Activated naive CD8-positive, alpha-beta T cell (primary cell): Measurements from ENCODE around the gene MIOX.
A peak's percentile ranks its signal among the peaks of the same experiment; 100 is the strongest.

Experiments
- H3K27ac Mint-ChIP-seq: one replicate; pipeline ENCODE4 v1.8.0; 2021; ENCODE audit warnings: mixed read lengths
- H3K27me3 Mint-ChIP-seq: one replicate; pipeline ENCODE4 v1.8.0; 2021; ENCODE audit warnings: mixed read lengths
- H3K36me3 Mint-ChIP-seq: one replicate; pipeline ENCODE4 v1.8.0; 2021; ENCODE audit warnings: mixed read lengths
- H3K4me1 Mint-ChIP-seq: one replicate; pipeline ENCODE4 v1.8.0; 2021; ENCODE audit warnings: low read depth, mixed read lengths
- H3K4me3 Mint-ChIP-seq: one replicate; pipeline ENCODE4 v1.8.0; 2021; ENCODE audit warnings: mild to moderate bottlenecking, mixed read lengths
- H3K9me3 Mint-ChIP-seq: one replicate; pipeline ENCODE4 v1.8.0; 2021; ENCODE audit warnings: low read depth, mixed read lengths

MIOX gene

GRCh38 chr22:50446708-50447575 is 39.7 kb upstream of the MIOX start:
- Mint-ChIP-seq H3K27me3 (no peaks in the 10 kb centered on the region), H3K9me3 (no peaks in the 10 kb centered on the region), H3K4me3 (no peak overlapping the region), H3K27ac (no peak overlapping the region), H3K4me1 (peaks cover 33% of the 10 kb centered on the region), H3K36me3 (peaks cover 2% of the 10 kb centered on the region)

GRCh38 chr22:50447576-50448551 is 38.8 kb upstream of the MIOX start:
- Mint-ChIP-seq H3K27ac (no peak overlapping the region), H3K4me1 (peaks cover 36% of the 10 kb centered on the region), H3K9me3 (no peaks in the 10 kb centered on the region), H3K27me3 (no peaks in the 10 kb centered on the region), H3K4me3 (no peak overlapping the region), H3K36me3 (peaks cover 5% of the 10 kb centered on the region)

GRCh38 chr22:50452649-50453048 is 34.0 kb upstream of the MIOX start:
- Mint-ChIP-seq H3K36me3 (peaks cover 5% of the 10 kb centered on the region), H3K4me3 (no peak overlapping the region), H3K27me3 (no peaks in the 10 kb centered on the region), H3K27ac (peak overlapping the region; percentile 78), H3K4me1 (peaks cover 21% of the 10 kb centered on the region), H3K9me3 (no peaks in the 10 kb centered on the region)

- no peaks in the 10 kb centered on the region for H3K27me3 Mint-ChIP-seq
- peaks cover 5% of the 10 kb centered on the region for H3K36me3 Mint-ChIP-seq
- H3K4me3 Mint-ChIP-seq, result no peak overlapping the region
- no peaks in the 10 kb centered on the region for H3K9me3 Mint-ChIP-seq
- H3K4me1 Mint-ChIP-seq, result peaks cover 18% of the 10 kb centered on the region
- no peak overlapping the region for H3K27ac Mint-ChIP-seq
Measured at GRCh38 chr22:50454556-50455075, 32.0 kb upstream of the MIOX start.

GRCh38 chr22:50455201-50455600 is 31.5 kb upstream of the MIOX start:
- H3K36me3 Mint-ChIP-seq, result peaks cover 5% of the 10 kb centered on the region
- H3K27me3 Mint-ChIP-seq, result no peaks in the 10 kb centered on the region
- no peaks in the 10 kb centered on the region for H3K9me3 Mint-ChIP-seq
- H3K27ac Mint-ChIP-seq, result no peak overlapping the region
- H3K4me3 Mint-ChIP-seq, result no peak overlapping the region
- peaks cover 15% of the 10 kb centered on the region for H3K4me1 Mint-ChIP-seq

GRCh38 chr22:50456026-50456425 is 30.6 kb upstream of the MIOX start:
- no peaks in the 10 kb centered on the region for H3K27me3 Mint-ChIP-seq
- peak overlapping the region; percentile 50 for H3K27ac Mint-ChIP-seq
- peaks cover 13% of the 10 kb centered on the region for H3K4me1 Mint-ChIP-seq
- H3K4me3 Mint-ChIP-seq, result no peak overlapping the region
- H3K9me3 Mint-ChIP-seq, result no peaks in the 10 kb centered on the region
- peaks cover 2% of the 10 kb centered on the region for H3K36me3 Mint-ChIP-seq

- Mint-ChIP-seq H3K4me3 (no peak overlapping the region), H3K36me3 (peaks cover 2% of the 10 kb centered on the region), H3K27ac (peak overlapping the region; percentile 17)
Measured at GRCh38 chr22:50456466-50457234, 30.0 kb upstream of the MIOX start.

GRCh38 chr22:50459016-50459415 is 27.6 kb upstream of the MIOX start:
- no peaks in the 10 kb centered on the region for H3K27me3 Mint-ChIP-seq
- no peak overlapping the region for H3K4me3 Mint-ChIP-seq
- peaks cover 2% of the 10 kb centered on the region for H3K4me1 Mint-ChIP-seq
- no peaks in the 10 kb centered on the region for H3K9me3 Mint-ChIP-seq
- H3K36me3 Mint-ChIP-seq, result no peaks in the 10 kb centered on the region
- H3K27ac Mint-ChIP-seq, result no peak overlapping the region

More at GRCh38 chr22:50456466-50457234, 30.0 kb upstream of the MIOX start:
- H3K27me3 Mint-ChIP-seq, result no peaks in the 10 kb centered on the region
- no peaks in the 10 kb centered on the region for H3K9me3 Mint-ChIP-seq
- peaks cover 9% of the 10 kb centered on the region for H3K4me1 Mint-ChIP-seq

GRCh38 chr22:50459496-50460140 is 27.0 kb upstream of the MIOX start:
- H3K36me3 Mint-ChIP-seq, result no peaks in the 10 kb centered on the region
- H3K4me3 Mint-ChIP-seq, result no peak overlapping the region
- no peaks in the 10 kb centered on the region for H3K27me3 Mint-ChIP-seq
- H3K9me3 Mint-ChIP-seq, result no peaks in the 10 kb centered on the region
- no peak overlapping the region for H3K27ac Mint-ChIP-seq
- peaks cover 2% of the 10 kb centered on the region for H3K4me1 Mint-ChIP-seq

GRCh38 chr22:50460938-50461337 is 25.7 kb upstream of the MIOX start:
- Mint-ChIP-seq H3K27me3 (no peaks in the 10 kb centered on the region), H3K9me3 (no peaks in the 10 kb centered on the region), H3K4me1 (peaks cover 2% of the 10 kb centered on the region), H3K36me3 (no peaks in the 10 kb centered on the region), H3K4me3 (no peak overlapping the region), H3K27ac (no peak overlapping the region)

GRCh38 chr22:50461536-50461935 is 25.1 kb upstream of the MIOX start:
- no peaks in the 10 kb centered on the region for H3K36me3 Mint-ChIP-seq

GRCh38 chr22:50461979-50462540 is 24.6 kb upstream of the MIOX start:
- H3K27ac Mint-ChIP-seq, result no peak overlapping the region
- no peaks in the 10 kb centered on the region for H3K9me3 Mint-ChIP-seq
- H3K27me3 Mint-ChIP-seq, result no peaks in the 10 kb centered on the region
- peaks cover 4% of the 10 kb centered on the region for H3K36me3 Mint-ChIP-seq
- no peak overlapping the region for H3K4me3 Mint-ChIP-seq
- H3K4me1 Mint-ChIP-seq, result peaks cover 10% of the 10 kb centered on the region

More at GRCh38 chr22:50461536-50461935, 25.1 kb upstream of the MIOX start:
- Mint-ChIP-seq H3K9me3 (no peaks in the 10 kb centered on the region), H3K27ac (no peak overlapping the region), H3K4me1 (peaks cover 5% of the 10 kb centered on the region), H3K27me3 (no peaks in the 10 kb centered on the region), H3K4me3 (no peak overlapping the region)

GRCh38 chr22:50463188-50463900 is 23.3 kb upstream of the MIOX start:
- H3K36me3 Mint-ChIP-seq, result peaks cover 4% of the 10 kb centered on the region

More at GRCh38 chr22:50463188-50463900, 23.3 kb upstream of the MIOX start:
- Mint-ChIP-seq H3K27ac (no peak overlapping the region), H3K4me3 (no peak overlapping the region), H3K4me1 (peaks cover 18% of the 10 kb centered on the region), H3K9me3 (no peaks in the 10 kb centered on the region), H3K27me3 (no peaks in the 10 kb centered on the region)
